H1 (cell line): ENCODE data around the gene CHN2. TPM values are rescaled to one million over a fixed set of nuclear protein-coding genes. Genes with fewer than 3 reads are reported as not detected.

Experiments
- ATF2 ChIP-seq: IDR thresholded peaks from 2 replicates; pipeline ENCODE4 v1.6.1; 2012; ENCODE audit warnings: low read length, inconsistent platforms
- BACH1 ChIP-seq: IDR thresholded peaks from 2 replicates; pipeline ENCODE4 v1.6.1; 2012; ENCODE audit warnings: low read length, improper control_type of control experiment
- CREB1 ChIP-seq: IDR thresholded peaks from 2 replicates; pipeline ENCODE4 v1.6.1; 2012; ENCODE audit warnings: inconsistent platforms
- SP2 ChIP-seq: IDR thresholded peaks from 2 replicates; pipeline ENCODE4 v1.6.1; 2012; ENCODE audit warnings: mild to moderate bottlenecking, low read length, inconsistent platforms
- polyA plus RNA-seq, 7 experiments: library from polyadenylated mRNA; depleted of rRNA in 3 of 7; stranded (reverse) in 5 of 7; unstranded in 2 of 7; fragments of >200 nt in 5 of 7; fragments of 200-250 nt in 2 of 7; gene quantifications; 1 replicate in 5 of 7; 2 replicates in 1 of 7; 4 replicates in 1 of 7; pipeline versions ENCODE4 v1.2.1 to v1.2.3, GENCODE V29; 2011 to 2013; ENCODE audit warnings: missing spikeins in 2 of 7, mixed read lengths in 2 of 7
- total RNA-seq: library from RNA; stranded (reverse); fragmentation: NEBNext Ultra II Directional; extraction: Animal tissue kit (Norgen Biotek cat#: 25700); gene quantifications from 2 replicates; pipeline ENCODE4 v1.2.1, GENCODE V29; 2021
- TF ChIP-seq, protein P1 (sequence below): IDR thresholded peaks from 2 replicates; pipeline ENCODE4 v1.6.1; 2011; ENCODE audit warnings: low read length, improper control_type of control experiment

CHN2 gene
- total and polyA plus RNA-seq, 2 of the 8 experiments (the other 6 are each of a cell fraction or from before 2014, with no cell fraction given), result 2.9 to 4.8 TPM

GRCh38 chr7:29365423-29365822 is 170.8 kb downstream of the CHN2 start (continued):
- TF ChIP-seq, protein P1, sequence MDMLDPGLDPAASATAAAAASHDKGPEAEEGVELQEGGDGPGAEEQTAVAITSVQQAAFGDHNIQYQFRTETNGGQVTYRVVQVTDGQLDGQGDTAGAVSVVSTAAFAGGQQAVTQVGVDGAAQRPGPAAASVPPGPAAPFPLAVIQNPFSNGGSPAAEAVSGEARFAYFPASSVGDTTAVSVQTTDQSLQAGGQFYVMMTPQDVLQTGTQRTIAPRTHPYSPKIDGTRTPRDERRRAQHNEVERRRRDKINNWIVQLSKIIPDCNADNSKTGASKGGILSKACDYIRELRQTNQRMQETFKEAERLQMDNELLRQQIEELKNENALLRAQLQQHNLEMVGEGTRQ, result no peak
- no peak for TF ChIP-seq SP2
- TF ChIP-seq CREB1, result no peak
- no peak for TF ChIP-seq BACH1
- no peak for TF ChIP-seq ATF2
